Measurements from ENCODE around the gene NT5DC2. TPM values are rescaled to one million over a fixed set of nuclear protein-coding genes. Genes with fewer than 3 reads are reported as not detected.

Gene NT5DC2
- total RNA-seq, 1 experiment from 2014 or later: 377 TPM

DNA sequence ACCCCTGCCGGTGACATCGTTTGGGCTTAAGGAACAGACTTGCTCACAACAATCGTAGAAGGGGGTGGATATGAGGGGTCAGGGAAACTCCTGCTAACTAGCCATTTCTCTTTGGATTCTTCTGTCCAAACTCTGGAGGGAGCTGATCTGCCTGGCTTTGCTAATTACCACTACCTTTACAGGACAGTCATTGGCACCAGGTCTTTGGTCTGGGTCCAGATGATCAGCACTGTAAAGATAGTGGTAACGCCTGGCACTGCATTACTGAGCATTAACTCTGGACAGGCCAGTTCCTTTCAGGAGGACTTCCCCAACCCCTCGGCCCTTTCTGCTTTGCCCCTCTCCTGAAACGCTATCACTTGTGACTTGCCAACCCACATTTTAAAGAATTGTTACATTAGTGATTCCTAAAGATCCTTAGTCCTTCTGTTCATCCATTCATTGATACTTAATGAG, 3.5 kb upstream of the NT5DC2 start:
- no peak for DNase-seq (ENCODE audit: low spot score)
- H3K27ac Mint-ChIP-seq: peak overlapping the region; percentile 99
- peaks cover 19% of the 10 kb centered on the region for H3K36me3 Mint-ChIP-seq
- ATAC-seq: no peak
- TF ChIP-seq, protein P1, sequence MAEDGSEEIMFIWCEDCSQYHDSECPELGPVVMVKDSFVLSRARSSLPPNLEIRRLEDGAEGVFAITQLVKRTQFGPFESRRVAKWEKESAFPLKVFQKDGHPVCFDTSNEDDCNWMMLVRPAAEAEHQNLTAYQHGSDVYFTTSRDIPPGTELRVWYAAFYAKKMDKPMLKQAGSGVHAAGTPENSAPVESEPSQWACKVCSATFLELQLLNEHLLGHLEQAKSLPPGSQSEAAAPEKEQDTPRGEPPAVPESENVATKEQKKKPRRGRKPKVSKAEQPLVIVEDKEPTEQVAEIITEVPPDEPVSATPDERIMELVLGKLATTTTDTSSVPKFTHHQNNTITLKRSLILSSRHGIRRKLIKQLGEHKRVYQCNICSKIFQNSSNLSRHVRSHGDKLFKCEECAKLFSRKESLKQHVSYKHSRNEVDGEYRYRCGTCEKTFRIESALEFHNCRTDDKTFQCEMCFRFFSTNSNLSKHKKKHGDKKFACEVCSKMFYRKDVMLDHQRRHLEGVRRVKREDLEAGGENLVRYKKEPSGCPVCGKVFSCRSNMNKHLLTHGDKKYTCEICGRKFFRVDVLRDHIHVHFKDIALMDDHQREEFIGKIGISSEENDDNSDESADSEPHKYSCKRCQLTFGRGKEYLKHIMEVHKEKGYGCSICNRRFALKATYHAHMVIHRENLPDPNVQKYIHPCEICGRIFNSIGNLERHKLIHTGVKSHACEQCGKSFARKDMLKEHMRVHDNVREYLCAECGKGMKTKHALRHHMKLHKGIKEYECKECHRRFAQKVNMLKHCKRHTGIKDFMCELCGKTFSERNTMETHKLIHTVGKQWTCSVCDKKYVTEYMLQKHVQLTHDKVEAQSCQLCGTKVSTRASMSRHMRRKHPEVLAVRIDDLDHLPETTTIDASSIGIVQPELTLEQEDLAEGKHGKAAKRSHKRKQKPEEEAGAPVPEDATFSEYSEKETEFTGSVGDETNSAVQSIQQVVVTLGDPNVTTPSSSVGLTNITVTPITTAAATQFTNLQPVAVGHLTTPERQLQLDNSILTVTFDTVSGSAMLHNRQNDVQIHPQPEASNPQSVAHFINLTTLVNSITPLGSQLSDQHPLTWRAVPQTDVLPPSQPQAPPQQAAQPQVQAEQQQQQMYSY (CRISPR knock-in tag; IDR thresholded peaks at IDR 0.05): no peak
- TF ChIP-seq CBFB (CRISPR knock-in tag; IDR thresholded peaks at IDR 0.05; ENCODE audit: low read depth): 0 out of 2 replicates have a peak, but pooled peaks have one; percentile 7
- no peak for TF ChIP-seq ZNF416 (CRISPR knock-in tag; IDR thresholded peaks at IDR 0.05)
- no peaks in the 10 kb centered on the region for H3K27me3 Mint-ChIP-seq (ENCODE audit: low read depth)
- peak overlapping the region; percentile 98 for H3K4me3 Mint-ChIP-seq
- no peaks in the 10 kb centered on the region for H3K9me3 Mint-ChIP-seq
- peaks cover 48% of the 10 kb centered on the region for H3K4me1 Mint-ChIP-seq
- CTCF ChIA-PET: interaction anchor here (1.4 kb wide), 1 partner anchor 20 kb away, joined by 3 read pairs; no protein-coding TSS in a partner anchor
- POLR2A ChIA-PET: no interaction called here

DNA sequence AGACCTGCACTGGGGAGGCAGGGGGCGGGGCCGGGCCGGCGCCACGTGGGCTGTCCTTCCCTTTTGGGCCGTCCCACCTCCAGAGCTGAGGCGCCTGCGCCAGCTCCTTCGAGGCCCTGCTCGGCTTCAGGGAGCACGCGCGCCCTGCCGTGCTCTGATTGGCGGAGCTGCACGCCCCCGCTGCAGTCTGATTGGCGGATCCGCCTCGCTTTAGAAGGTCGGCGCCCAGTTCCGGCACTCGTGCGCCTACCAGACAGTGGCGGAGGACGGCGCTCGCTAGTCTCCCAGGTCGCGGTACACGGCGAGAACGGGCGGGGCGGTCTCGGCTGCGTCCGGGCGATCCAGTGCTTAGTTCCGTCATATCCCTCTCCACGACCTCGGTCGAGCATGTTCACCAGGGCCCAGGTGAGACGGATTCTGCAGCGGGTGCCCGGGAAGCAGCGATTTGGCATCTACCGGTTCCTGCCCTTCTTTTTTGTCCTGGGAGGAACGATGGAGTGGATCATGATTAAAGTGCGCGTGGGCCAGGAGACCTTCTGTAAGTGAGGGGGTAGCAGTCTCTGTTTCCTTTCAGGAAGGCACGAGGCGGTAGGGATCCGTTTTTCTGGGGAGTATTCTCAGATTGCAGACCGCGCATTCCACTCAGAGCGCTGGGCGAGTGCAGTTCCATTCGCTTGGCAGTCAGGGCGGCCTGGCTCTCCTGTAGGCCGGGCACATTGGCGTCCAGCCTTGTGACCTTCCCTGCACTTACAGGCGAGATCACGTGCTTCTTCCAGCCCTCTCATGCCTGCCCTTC, 2.9 kb upstream of the NT5DC2 start, which contains the start of gene UQCC5:
TSS of gene UQCC5 (plus strand) at position 237 of the 796 bp plus-strand sequence. CDS start at position 388, 151 bp downstream.
- H3K27ac Mint-ChIP-seq: peak within 1 kb of the TSS; percentile 99
- POLR2A ChIA-PET: interaction anchor here (0.6 to 1.0 kb wide), 3 partner anchors 17 to 219 kb away, joined by 3 to 4 read pairs (median 3); no protein-coding TSS in a partner anchor
- DNase-seq (ENCODE audit: low spot score): peak; percentile 98
- peaks cover 51% of the 10 kb centered on the region for H3K4me1 Mint-ChIP-seq
- peaks cover 15% of the 10 kb centered on the region for H3K36me3 Mint-ChIP-seq
- H3K9me3 Mint-ChIP-seq: no peaks in the 10 kb centered on the region
- peak within 1 kb of the TSS; percentile 98 for H3K4me3 Mint-ChIP-seq
- peak; percentile 86 for ATAC-seq
- H3K27me3 Mint-ChIP-seq (ENCODE audit: low read depth): no peaks in the 10 kb centered on the region
- CTCF ChIA-PET: interaction anchor here (0.7 to 1.4 kb wide), 9 partner anchors 17 to 256 kb away, joined by 3 to 7 read pairs (median 3); no protein-coding TSS in a partner anchor
- TF ChIP-seq TEAD1 (CRISPR knock-in tag; IDR thresholded peaks at IDR 0.05) (peak; percentile 80; the same call in 1 of the 2 replicates), STAT6 (CRISPR knock-in tag; conservative IDR thresholded peaks at IDR 0.05; ENCODE audit: low read depth) (0 out of 2 replicates have a peak, but pooled peaks have one; percentile 51), ZNF232 (CRISPR knock-in tag; IDR thresholded peaks at IDR 0.05) (peak; percentile 89), SP1 (CRISPR knock-in tag; conservative IDR thresholded peaks at IDR 0.05) (peak; percentile 98), KAT7 (CRISPR knock-in tag; IDR thresholded peaks at IDR 0.05; ENCODE audit: borderline replicate concordance) (0 out of 2 replicates have a peak, but pooled peaks have one; percentile 34), ZNF416 (CRISPR knock-in tag; IDR thresholded peaks at IDR 0.05) (0 out of 2 replicates have a peak, but pooled peaks have one; percentile 54), E2F5 (CRISPR knock-in tag; IDR thresholded peaks at IDR 0.05) (peak; percentile 62; the same call in 1 of the 2 replicates), NFYB (CRISPR knock-in tag; conservative IDR thresholded peaks at IDR 0.05; ENCODE audit: low read depth) (peak; percentile 98), TP53 (CRISPR knock-in tag; IDR thresholded peaks at IDR 0.05) (peak; percentile 94), ZNF263 (CRISPR knock-in tag; IDR thresholded peaks at IDR 0.05; ENCODE audit: low read depth) (peak; percentile 64), E2F1 (CRISPR knock-in tag; IDR thresholded peaks at IDR 0.05) (0 out of 2 replicates have a peak, but pooled peaks have one; percentile 55)
- TF ChIP-seq, protein P2, sequence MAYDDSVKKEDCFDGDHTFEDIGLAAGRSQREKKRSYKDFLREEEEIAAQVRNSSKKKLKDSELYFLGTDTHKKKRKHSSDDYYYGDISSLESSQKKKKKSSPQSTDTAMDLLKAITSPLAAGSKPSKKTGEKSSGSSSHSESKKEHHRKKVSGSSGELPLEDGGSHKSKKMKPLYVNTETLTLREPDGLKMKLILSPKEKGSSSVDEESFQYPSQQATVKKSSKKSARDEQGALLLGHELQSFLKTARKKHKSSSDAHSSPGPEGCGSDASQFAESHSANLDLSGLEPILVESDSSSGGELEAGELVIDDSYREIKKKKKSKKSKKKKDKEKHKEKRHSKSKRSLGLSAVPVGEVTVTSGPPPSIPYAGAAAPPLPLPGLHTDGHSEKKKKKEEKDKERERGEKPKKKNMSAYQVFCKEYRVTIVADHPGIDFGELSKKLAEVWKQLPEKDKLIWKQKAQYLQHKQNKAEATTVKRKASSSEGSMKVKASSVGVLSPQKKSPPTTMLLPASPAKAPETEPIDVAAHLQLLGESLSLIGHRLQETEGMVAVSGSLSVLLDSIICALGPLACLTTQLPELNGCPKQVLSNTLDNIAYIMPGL (CRISPR knock-in tag; IDR thresholded peaks at IDR 0.05): peak; percentile 80
- TF ChIP-seq, protein P3, sequence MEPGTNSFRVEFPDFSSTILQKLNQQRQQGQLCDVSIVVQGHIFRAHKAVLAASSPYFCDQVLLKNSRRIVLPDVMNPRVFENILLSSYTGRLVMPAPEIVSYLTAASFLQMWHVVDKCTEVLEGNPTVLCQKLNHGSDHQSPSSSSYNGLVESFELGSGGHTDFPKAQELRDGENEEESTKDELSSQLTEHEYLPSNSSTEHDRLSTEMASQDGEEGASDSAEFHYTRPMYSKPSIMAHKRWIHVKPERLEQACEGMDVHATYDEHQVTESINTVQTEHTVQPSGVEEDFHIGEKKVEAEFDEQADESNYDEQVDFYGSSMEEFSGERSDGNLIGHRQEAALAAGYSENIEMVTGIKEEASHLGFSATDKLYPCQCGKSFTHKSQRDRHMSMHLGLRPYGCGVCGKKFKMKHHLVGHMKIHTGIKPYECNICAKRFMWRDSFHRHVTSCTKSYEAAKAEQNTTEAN (CRISPR knock-in tag; IDR thresholded peaks at IDR 0.05): peak; percentile 76; the same call in 1 of the 2 replicates
- TF ChIP-seq, protein P4, sequence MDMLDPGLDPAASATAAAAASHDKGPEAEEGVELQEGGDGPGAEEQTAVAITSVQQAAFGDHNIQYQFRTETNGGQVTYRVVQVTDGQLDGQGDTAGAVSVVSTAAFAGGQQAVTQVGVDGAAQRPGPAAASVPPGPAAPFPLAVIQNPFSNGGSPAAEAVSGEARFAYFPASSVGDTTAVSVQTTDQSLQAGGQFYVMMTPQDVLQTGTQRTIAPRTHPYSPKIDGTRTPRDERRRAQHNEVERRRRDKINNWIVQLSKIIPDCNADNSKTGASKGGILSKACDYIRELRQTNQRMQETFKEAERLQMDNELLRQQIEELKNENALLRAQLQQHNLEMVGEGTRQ (CRISPR knock-in tag; IDR thresholded peaks at IDR 0.05): peak; percentile 93
- TF ChIP-seq, protein P5, sequence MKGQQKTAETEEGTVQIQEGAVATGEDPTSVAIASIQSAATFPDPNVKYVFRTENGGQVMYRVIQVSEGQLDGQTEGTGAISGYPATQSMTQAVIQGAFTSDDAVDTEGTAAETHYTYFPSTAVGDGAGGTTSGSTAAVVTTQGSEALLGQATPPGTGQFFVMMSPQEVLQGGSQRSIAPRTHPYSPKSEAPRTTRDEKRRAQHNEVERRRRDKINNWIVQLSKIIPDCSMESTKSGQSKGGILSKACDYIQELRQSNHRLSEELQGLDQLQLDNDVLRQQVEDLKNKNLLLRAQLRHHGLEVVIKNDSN (CRISPR knock-in tag; IDR thresholded peaks at IDR 0.05): peak; percentile 94

Data from WTC11 (cell line).